ENCODE results near the gene COA1.

GRCh38 chr7:43693687-43694398 is 35.5 kb downstream of the COA1 start:
- TF ChIP-seq EZH2 (optimal IDR thresholded peaks at IDR 0.05; ENCODE audit: low read depth, low read length) = no peak
- no peak for TF ChIP-seq CTCF (IDR thresholded peaks at IDR 0.05; ENCODE audit: low read length)
- no peak for TF ChIP-seq EZH2phosphoT487 (IDR thresholded peaks at IDR 0.05; ENCODE audit: low read length)
